HUES6 (cell line): Measurements from ENCODE around the gene GSDMA.
A peak's percentile ranks its signal among the peaks of the same experiment; 100 is the strongest.

ENCODE experiments used
- H3K27ac ChIP-seq: 2 replicates; pipeline ENCODE4 v1.7.0; 2013; ENCODE audit warnings: low read depth, mild to moderate bottlenecking, low read length, inconsistent platforms
- H3K27me3 ChIP-seq: 2 replicates; pipeline ENCODE4 v1.6.1; 2013; ENCODE audit warnings: low read length; ENCODE audit not compliant: control insufficient read depth, insufficient read depth
- H3K36me3 ChIP-seq: 2 replicates; pipeline ENCODE4 v1.6.1; 2013; ENCODE audit warnings: low read length; ENCODE audit not compliant: control insufficient read depth, insufficient read depth
- H3K4me1 ChIP-seq: 2 replicates; pipeline ENCODE4 v1.6.1; 2013; ENCODE audit warnings: low read length; ENCODE audit not compliant: control insufficient read depth, insufficient read depth
- H3K4me3 ChIP-seq: 2 replicates; pipeline ENCODE4 v1.5.1; 2013; ENCODE audit warnings: low read depth, low read length
- H3K9ac ChIP-seq: one replicate; pipeline ENCODE4 v1.6.1; 2013; ENCODE audit warnings: mild to moderate bottlenecking, low read length
- H3K9me3 ChIP-seq: 2 replicates; pipeline ENCODE4 v1.6.1; 2013; ENCODE audit warnings: low read depth, low read length; ENCODE audit not compliant: control insufficient read depth, insufficient read depth

Gene GSDMA

GRCh38 chr17:39980351-39981206 is 17.8 kb downstream of the GSDMA start, which contains the start of gene PSMD3:
TSS of gene PSMD3 (plus strand) at chr17:39980807. CDS start at chr17:39980971, 164 bp downstream.
- Histone ChIP-seq H3K27ac (peak within 1 kb of the TSS; percentile 90), H3K9me3 (no peaks in the 10 kb centered on the region), H3K27me3 (no peaks in the 10 kb centered on the region), H3K9ac (peak within 1 kb of the TSS; percentile 96), H3K4me1 (peaks cover 16% of the 10 kb centered on the region), H3K4me3 (peak within 1 kb of the TSS; percentile 98), H3K36me3 (peaks cover 21% of the 10 kb centered on the region)

DNA sequence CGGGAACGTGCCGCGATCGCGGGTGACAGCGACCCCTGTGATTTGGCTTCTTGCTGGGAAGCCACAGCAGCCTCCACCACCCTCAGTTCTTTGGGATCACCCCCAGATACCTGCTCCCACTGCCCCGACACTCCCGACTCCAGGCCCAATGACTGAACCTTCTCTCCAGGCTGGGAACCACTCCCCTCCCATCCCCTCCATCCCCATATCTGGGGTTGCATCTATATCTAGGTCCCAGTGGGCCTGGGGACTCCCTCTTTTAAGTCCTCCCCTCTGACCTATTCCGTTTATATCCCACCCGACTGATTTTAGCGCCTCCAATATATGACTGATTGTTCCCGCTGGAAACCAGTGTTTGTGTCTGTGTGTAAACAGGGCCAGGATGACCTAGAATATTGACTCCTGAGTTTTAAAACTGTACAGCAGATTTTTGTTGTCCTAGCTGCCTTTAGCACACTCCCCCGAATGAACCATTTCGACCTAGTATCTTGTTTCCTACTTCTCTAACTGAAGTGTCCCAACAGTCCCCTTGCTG is 18.5 kb downstream of the GSDMA start:
- H3K4me3 ChIP-seq = peak overlapping the region; percentile 98
- no peaks in the 10 kb centered on the region for H3K27me3 ChIP-seq
- H3K4me1 ChIP-seq = peaks cover 16% of the 10 kb centered on the region
- H3K9ac ChIP-seq = peak overlapping the region; percentile 96
- peak overlapping the region; percentile 90 for H3K27ac ChIP-seq
- no peaks in the 10 kb centered on the region for H3K9me3 ChIP-seq
- H3K36me3 ChIP-seq = peaks cover 28% of the 10 kb centered on the region

DNA sequence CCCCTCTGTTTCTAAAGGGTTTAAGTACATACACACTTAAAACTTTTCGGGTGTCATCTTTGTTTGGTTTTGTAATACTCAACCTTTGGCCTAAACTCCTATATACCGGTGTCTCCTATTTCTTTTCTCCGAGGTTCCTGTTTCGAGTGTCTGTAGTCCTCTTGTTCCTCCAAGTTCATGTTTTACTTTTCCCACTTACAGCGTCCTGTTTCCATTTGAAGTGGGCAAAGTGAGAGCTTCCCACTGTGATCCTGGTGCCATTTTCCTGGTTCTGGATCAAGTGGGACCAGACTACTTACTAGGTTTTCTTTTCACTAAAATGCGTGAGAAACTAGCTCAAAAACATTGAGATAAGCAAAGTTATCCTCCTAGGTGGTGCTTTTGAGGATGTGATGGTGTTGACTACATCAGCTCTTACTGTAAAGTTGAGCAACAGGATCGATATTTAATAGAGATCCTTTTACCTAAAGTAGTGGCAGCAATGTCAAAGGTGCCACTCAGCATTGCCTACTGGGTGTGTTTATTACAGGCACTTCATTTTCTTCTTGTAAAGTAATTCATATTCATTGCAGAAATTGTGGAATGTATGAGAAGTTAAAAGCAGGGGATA is 19.1 kb downstream of the GSDMA start:
- peaks cover 16% of the 10 kb centered on the region for H3K4me1 ChIP-seq
- H3K27ac ChIP-seq = no peak overlapping the region
- peaks cover 34% of the 10 kb centered on the region for H3K36me3 ChIP-seq
- peak overlapping the region; percentile 96 for H3K9ac ChIP-seq
- H3K9me3 ChIP-seq = no peaks in the 10 kb centered on the region
- H3K4me3 ChIP-seq = peak overlapping the region; percentile 98
- H3K27me3 ChIP-seq = no peaks in the 10 kb centered on the region

DNA sequence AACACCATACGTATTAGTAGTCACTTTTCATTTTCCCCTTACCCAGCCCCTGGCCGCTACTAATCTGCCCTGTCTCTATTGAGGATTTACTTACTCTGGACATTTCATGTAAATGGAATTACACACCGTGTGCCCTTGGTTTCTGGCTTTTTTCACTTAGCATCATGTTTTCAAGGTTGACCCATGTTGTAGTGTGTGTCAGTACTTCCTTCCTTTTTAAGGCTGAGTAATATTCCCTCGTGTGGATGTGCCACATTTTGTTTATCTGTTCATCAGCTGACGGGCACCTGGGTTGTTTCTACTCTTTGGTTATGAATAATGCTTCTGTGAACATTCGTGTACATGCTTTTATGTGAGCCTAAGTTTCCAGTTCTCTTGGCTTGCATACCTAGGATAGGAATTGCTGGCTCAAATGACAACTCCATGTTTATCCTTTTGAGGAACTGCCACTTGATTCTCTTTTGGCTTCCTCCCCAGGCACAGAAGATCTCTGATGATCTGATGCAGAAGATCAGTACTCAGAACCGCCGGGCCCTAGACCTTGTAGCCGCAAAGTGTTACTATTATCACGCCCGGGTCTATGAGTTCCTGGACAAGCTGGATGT is 25.5 kb downstream of the GSDMA start:
- no peak overlapping the region for H3K4me3 ChIP-seq
- H3K9me3 ChIP-seq = no peaks in the 10 kb centered on the region
- no peak overlapping the region for H3K9ac ChIP-seq
- no peak overlapping the region for H3K27ac ChIP-seq
- H3K27me3 ChIP-seq = no peaks in the 10 kb centered on the region
- H3K36me3 ChIP-seq = peaks cover 97% of the 10 kb centered on the region
- H3K4me1 ChIP-seq = no peaks in the 10 kb centered on the region

DNA sequence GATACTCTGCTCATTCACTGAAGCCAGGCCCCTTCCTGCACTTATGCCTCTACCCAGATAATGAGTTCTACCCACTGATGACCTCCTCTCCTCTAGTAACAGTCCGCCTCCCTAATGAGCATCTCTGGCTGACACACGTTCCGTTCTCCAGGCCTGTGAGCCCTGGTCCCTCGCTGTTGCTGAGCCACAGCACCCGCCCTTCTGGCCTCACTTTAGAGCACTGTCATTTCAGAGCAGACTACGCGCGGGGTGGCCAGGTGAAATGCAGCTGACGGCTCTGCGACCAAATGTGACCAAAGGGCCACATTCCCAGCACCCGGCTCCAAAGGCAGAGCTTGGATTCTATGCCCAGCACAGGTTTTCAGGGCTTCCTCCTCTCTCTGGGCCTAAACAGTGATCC is 31.6 kb downstream of the GSDMA start:
- Histone ChIP-seq H3K27ac (no peak overlapping the region), H3K36me3 (peaks cover 89% of the 10 kb centered on the region), H3K27me3 (no peaks in the 10 kb centered on the region), H3K4me1 (no peaks in the 10 kb centered on the region), H3K4me3 (no peak overlapping the region), H3K9ac (no peak overlapping the region), H3K9me3 (no peaks in the 10 kb centered on the region)

DNA sequence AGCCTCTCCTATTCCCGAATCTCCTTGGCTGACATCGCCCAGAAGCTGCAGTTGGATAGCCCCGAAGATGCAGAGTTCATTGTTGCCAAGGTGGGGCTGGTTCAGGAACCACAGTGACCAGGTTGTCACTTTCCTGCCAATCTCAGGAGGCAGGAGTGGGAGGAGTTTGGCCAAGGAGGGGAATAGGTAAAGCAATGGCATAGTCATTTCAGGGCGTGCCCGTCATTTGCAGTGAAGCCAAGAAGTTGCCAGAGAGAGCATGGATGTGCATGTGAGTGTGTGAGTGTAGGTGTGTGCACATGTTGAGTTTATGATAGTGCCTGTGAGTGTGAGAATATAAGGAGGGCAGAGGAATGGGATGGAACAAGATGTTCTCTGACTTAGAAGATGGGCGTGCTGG is 32.6 kb downstream of the GSDMA start:
- Histone ChIP-seq H3K27me3 (no peaks in the 10 kb centered on the region), H3K36me3 (peaks cover 79% of the 10 kb centered on the region), H3K27ac (no peak overlapping the region), H3K4me1 (no peaks in the 10 kb centered on the region), H3K9me3 (no peaks in the 10 kb centered on the region), H3K4me3 (no peak overlapping the region), H3K9ac (no peak overlapping the region)

DNA sequence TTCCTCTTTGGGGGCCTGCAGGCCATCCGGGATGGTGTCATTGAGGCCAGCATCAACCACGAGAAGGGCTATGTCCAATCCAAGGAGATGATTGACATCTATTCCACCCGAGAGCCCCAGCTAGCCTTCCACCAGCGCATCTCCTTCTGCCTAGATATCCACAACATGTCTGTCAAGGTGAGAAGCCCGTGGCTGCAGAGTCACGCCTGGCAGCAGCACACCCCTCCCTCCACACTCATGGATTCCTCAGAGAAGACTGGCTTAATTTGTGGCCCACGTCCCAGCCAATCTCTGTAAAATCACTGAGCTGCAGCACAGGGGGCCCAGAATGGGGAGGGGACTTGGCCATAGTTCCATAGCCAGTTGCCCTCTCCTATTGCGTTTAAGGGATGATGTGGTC is 33.4 kb downstream of the GSDMA start:
- H3K9ac ChIP-seq = no peak overlapping the region
- H3K4me1 ChIP-seq = no peaks in the 10 kb centered on the region
- H3K9me3 ChIP-seq = no peaks in the 10 kb centered on the region
- H3K36me3 ChIP-seq = peaks cover 72% of the 10 kb centered on the region
- H3K27ac ChIP-seq = no peak overlapping the region
- no peak overlapping the region for H3K4me3 ChIP-seq
- H3K27me3 ChIP-seq = no peaks in the 10 kb centered on the region

DNA sequence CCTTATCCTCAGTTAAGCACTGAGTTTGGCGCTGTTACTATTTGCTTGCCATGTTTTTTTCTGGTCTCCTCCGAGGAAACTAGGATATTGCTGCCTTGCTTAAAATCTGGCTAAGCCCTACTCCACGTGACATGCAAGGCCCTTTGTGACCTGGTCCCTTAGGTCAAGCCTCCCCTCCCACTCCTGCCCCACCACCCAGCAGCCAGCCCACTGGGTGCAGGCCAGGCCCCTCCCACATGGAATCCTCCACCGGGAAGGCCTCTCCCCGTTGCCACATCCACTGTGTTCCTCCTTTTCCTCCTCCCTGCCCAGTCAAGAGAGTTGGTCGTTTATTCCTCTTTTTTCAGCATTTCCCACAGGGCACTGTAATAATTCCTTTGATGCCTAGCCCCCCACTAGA is 34.0 kb downstream of the GSDMA start:
- Histone ChIP-seq H3K36me3 (peaks cover 66% of the 10 kb centered on the region), H3K27ac (no peak overlapping the region), H3K27me3 (no peaks in the 10 kb centered on the region), H3K9ac (no peak overlapping the region), H3K4me1 (no peaks in the 10 kb centered on the region), H3K4me3 (no peak overlapping the region), H3K9me3 (no peaks in the 10 kb centered on the region)

GRCh38 chr17:39997543-39997942 is 34.7 kb downstream of the GSDMA start:
- no peak overlapping the region for H3K4me3 ChIP-seq
- H3K27ac ChIP-seq = no peak overlapping the region
- no peak overlapping the region for H3K9ac ChIP-seq
- H3K4me1 ChIP-seq = no peaks in the 10 kb centered on the region
- no peaks in the 10 kb centered on the region for H3K9me3 ChIP-seq
- peaks cover 58% of the 10 kb centered on the region for H3K36me3 ChIP-seq
- no peaks in the 10 kb centered on the region for H3K27me3 ChIP-seq

DNA sequence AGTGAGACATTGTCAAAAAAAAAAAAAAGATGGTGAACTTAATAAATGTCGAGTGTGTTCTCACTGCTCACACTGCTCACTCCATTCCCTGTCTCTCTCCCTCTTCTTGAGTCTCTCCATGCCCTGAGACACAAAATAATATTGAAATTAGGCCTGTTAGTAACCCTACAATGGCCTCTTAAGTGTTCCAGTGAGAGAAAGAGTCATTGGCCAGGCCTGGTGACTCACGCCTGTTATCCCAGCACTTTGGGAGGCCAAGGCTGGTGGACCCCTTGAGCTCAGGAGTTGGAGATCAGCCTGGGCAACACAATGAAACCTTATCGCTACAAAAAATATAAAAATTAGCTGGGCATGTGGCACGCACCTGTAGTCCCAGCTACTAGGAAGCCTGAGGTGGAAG is 36.3 kb downstream of the GSDMA start:
- H3K4me1 ChIP-seq = no peaks in the 10 kb centered on the region
- H3K9me3 ChIP-seq = no peaks in the 10 kb centered on the region
- H3K27ac ChIP-seq = no peak overlapping the region
- no peak overlapping the region for H3K4me3 ChIP-seq
- no peaks in the 10 kb centered on the region for H3K27me3 ChIP-seq
- peaks cover 43% of the 10 kb centered on the region for H3K36me3 ChIP-seq
- no peak overlapping the region for H3K9ac ChIP-seq

DNA sequence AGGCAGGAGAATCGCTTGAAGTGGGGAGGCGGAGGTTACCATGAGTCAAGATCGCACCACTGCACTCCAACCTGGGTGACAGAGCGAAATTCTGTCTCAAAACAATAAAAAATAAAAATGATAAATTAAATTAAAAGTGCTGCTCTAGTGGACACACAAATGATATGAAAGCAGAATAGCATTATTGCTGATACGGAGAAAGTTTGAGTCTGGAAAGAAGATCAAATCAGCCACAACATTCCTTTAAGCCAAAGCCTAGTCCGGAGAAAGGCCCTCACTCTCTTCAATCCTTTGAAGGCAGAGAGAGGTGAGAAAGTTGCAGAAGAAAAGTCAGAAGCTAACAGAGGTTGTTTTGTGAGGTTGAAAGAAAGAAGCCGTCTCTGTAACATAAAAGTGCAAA is 37.4 kb downstream of the GSDMA start:
- Histone ChIP-seq H3K27me3 (no peaks in the 10 kb centered on the region), H3K9ac (no peak overlapping the region)

More for the DNA sequence above, 37.4 kb downstream of the GSDMA start:
- Histone ChIP-seq H3K9me3 (no peaks in the 10 kb centered on the region), H3K4me3 (no peak overlapping the region), H3K36me3 (peaks cover 32% of the 10 kb centered on the region), H3K4me1 (no peaks in the 10 kb centered on the region), H3K27ac (no peak overlapping the region)
